Smooth muscle cell (in vitro differentiated cells): Measurements from ENCODE around the gene TCF7L2. TPM values are rescaled to one million over a fixed set of nuclear protein-coding genes. Genes with fewer than 3 reads are reported as not detected.
A peak's percentile ranks its signal among the peaks of the same experiment; 100 is the strongest.

Experiments
- DNase-seq: peaks from one replicate; lab custom pipeline; 2025; ENCODE audit not compliant: unreplicated experiment; lab: John Stamatoyannopoulos, UW
- H2AFZ ChIP-seq: fragments of 200-600 bp; sonication (generic); 2 replicates; pipeline ENCODE4 v1.6.0; 2016; ENCODE audit warnings: antibody characterized with exemption, low read depth, mild to moderate bottlenecking
- H3F3A ChIP-seq: fragments of 200-600 bp; sonication (generic); 2 replicates; pipeline ENCODE4 v1.6.0; 2017; ENCODE audit warnings: antibody characterized with exemption, low read depth
- H3K27ac ChIP-seq: fragments of 200-600 bp; sonication (generic); 2 replicates; pipeline ENCODE4 v1.5.1; 2016; ENCODE audit warnings: low read depth, mild to moderate bottlenecking
- H3K27me3 ChIP-seq: fragments of 200-600 bp; sonication (generic); 2 replicates; pipeline ENCODE4 v1.6.1; 2016; ENCODE audit warnings: low read depth, mild to moderate bottlenecking
- H3K36me3 ChIP-seq: fragments of 200-600 bp; sonication (generic); 2 replicates; pipeline ENCODE4 v1.5.1; 2016; ENCODE audit warnings: low read depth
- H3K4me1 ChIP-seq: fragments of 200-600 bp; sonication (generic); 2 replicates; pipeline ENCODE4 v1.5.1; 2016; ENCODE audit warnings: low read depth
- H3K4me2 ChIP-seq: fragments of 200-600 bp; sonication (generic); 2 replicates; pipeline ENCODE4 v1.6.0; 2016; ENCODE audit warnings: mild to moderate bottlenecking
- H3K4me3 ChIP-seq: fragments of 200-600 bp; sonication (generic); 2 replicates; pipeline ENCODE4 v1.5.1; 2016; ENCODE audit warnings: mild to moderate bottlenecking
- H3K79me2 ChIP-seq: fragments of 200-600 bp; sonication (generic); 2 replicates; pipeline ENCODE4 v1.6.0; 2016; ENCODE audit warnings: low read depth, mild to moderate bottlenecking
- H3K9ac ChIP-seq: fragments of 200-600 bp; sonication (generic); 2 replicates; pipeline ENCODE4 v1.6.0; 2016; ENCODE audit warnings: low read depth
- H3K9me3 ChIP-seq: fragments of 200-600 bp; sonication (generic); replicated peaks from 2 replicates; pipeline ENCODE4 v1.5.1; 2016; ENCODE audit warnings: low read depth
- H4K20me1 ChIP-seq: fragments of 200-600 bp; sonication (generic); 2 replicates; pipeline ENCODE4 v1.6.0; 2016; ENCODE audit warnings: low read depth
- CTCF ChIP-seq: fragments of 200-600 bp; sonication (generic); IDR thresholded peaks from 2 replicates; pipeline ENCODE4 v1.5.1; 2017; ENCODE audit warnings: borderline replicate concordance, mild to moderate bottlenecking, antibody characterized with exemption; ENCODE audit not compliant: insufficient read depth, poor library complexity, severe bottlenecking
- WGBS: methylation state at CpG from one replicate; pipeline ENCODE4 v1.1.7; 2016; ENCODE audit warnings: low lambda C conversion rate; 5-methylcytosine and 5-hydroxymethylcytosine counted together
- polyA plus RNA-seq: library from polyadenylated mRNA; unstranded; fragments of >200 nt; fragmentation: Nextera tagmentation; extraction: Ambion mirVana; gene quantifications from 2 replicates; pipeline ENCODE4 v1.2.1, GENCODE V29; 2016
- total RNA-seq: library from RNA; depleted of rRNA; stranded (reverse); fragments of >200 nt; gene quantifications from 2 replicates; pipeline ENCODE4 v1.2.3, GENCODE V29; 2014

TCF7L2 gene
- total and polyA plus RNA-seq, 2 experiments from 2014 or later: 14.6 to 17.7 TPM

GRCh38 chr10:112959207-112959838 is 9.3 kb downstream of the TCF7L2 start:
- H3K9ac ChIP-seq: peak overlapping the region; percentile 45
- H3F3A ChIP-seq: peaks cover 34% of the 10 kb centered on the region
- no peaks in the 10 kb centered on the region for H3K36me3 ChIP-seq
- peaks cover 49% of the 10 kb centered on the region for H4K20me1 ChIP-seq
- no peak for DNase-seq
- WGBS: 3% methylated on average over 6 of the region's 6 CpGs
- peaks cover 89% of the 10 kb centered on the region for H3K4me1 ChIP-seq
- no peak overlapping the region for H2AFZ ChIP-seq
- no peaks in the 10 kb centered on the region for H3K9me3 ChIP-seq
- H3K27me3 ChIP-seq: no peaks in the 10 kb centered on the region
- peaks cover 69% of the 10 kb centered on the region for H3K79me2 ChIP-seq
- H3K4me2 ChIP-seq: peak overlapping the region; percentile 98
- H3K4me3 ChIP-seq: peak overlapping the region; percentile 1
- peak overlapping the region; percentile 83 for H3K27ac ChIP-seq
- no peak for TF ChIP-seq CTCF

GRCh38 chr10:112960151-112960681 is 10.2 kb downstream of the TCF7L2 start:
- Histone ChIP-seq H3K9ac (no peak overlapping the region), H3F3A (peaks cover 42% of the 10 kb centered on the region), H3K9me3 (no peaks in the 10 kb centered on the region), H3K79me2 (peaks cover 62% of the 10 kb centered on the region), H3K36me3 (no peaks in the 10 kb centered on the region), H3K27ac (peak overlapping the region; percentile 83), H3K4me3 (no peak overlapping the region), H3K4me1 (peaks cover 82% of the 10 kb centered on the region), H2AFZ (no peak overlapping the region), H3K4me2 (peak overlapping the region; percentile 98), H4K20me1 (peaks cover 47% of the 10 kb centered on the region), H3K27me3 (no peaks in the 10 kb centered on the region)
- DNase-seq: no peak
- 38% methylated on average over 4 of the region's 4 CpGs for WGBS
- TF ChIP-seq CTCF: no peak

- Histone ChIP-seq H3F3A (peaks cover 38% of the 10 kb centered on the region), H3K27me3 (no peaks in the 10 kb centered on the region), H3K9me3 (no peaks in the 10 kb centered on the region), H3K36me3 (no peaks in the 10 kb centered on the region), H3K9ac (no peak overlapping the region), H4K20me1 (peaks cover 57% of the 10 kb centered on the region), H3K4me1 (peaks cover 68% of the 10 kb centered on the region), H3K27ac (peak overlapping the region; percentile 61), H3K4me3 (no peak overlapping the region), H3K79me2 (peaks cover 58% of the 10 kb centered on the region), H2AFZ (no peak overlapping the region), H3K4me2 (peak overlapping the region; percentile 10)
- no peak for DNase-seq
- 72% methylated on average over 8 of the region's 8 CpGs for WGBS
- TF ChIP-seq CTCF: no peak
These were observed 11.6 kb downstream of the TCF7L2 start for GRCh38 chr10:112961609-112962008.

- Histone ChIP-seq H3K9ac (no peak overlapping the region), H4K20me1 (peaks cover 64% of the 10 kb centered on the region), H3F3A (peaks cover 44% of the 10 kb centered on the region), H2AFZ (no peak overlapping the region), H3K4me2 (no peak overlapping the region), H3K36me3 (no peaks in the 10 kb centered on the region), H3K4me1 (peaks cover 60% of the 10 kb centered on the region), H3K9me3 (no peaks in the 10 kb centered on the region), H3K27ac (peak overlapping the region; percentile 61), H3K4me3 (no peak overlapping the region), H3K27me3 (no peaks in the 10 kb centered on the region), H3K79me2 (peaks cover 58% of the 10 kb centered on the region)
- WGBS: 65% methylated on average over 4 of the region's 4 CpGs
- TF ChIP-seq CTCF: no peak
- DNase-seq: no peak
These were observed 12.3 kb downstream of the TCF7L2 start for GRCh38 chr10:112962343-112962742.
